NCI-H1105 (cell line): ENCODE results near the gene ANKS1A.

ENCODE experiments used
- DNase-seq: peaks from one replicate; lab custom pipeline; 2025; lab: John Stamatoyannopoulos, UW

ANKS1A gene

GRCh38 chr6:35071347-35071994 is 182.4 kb downstream of the ANKS1A start:
- no peak for DNase-seq

DNA sequence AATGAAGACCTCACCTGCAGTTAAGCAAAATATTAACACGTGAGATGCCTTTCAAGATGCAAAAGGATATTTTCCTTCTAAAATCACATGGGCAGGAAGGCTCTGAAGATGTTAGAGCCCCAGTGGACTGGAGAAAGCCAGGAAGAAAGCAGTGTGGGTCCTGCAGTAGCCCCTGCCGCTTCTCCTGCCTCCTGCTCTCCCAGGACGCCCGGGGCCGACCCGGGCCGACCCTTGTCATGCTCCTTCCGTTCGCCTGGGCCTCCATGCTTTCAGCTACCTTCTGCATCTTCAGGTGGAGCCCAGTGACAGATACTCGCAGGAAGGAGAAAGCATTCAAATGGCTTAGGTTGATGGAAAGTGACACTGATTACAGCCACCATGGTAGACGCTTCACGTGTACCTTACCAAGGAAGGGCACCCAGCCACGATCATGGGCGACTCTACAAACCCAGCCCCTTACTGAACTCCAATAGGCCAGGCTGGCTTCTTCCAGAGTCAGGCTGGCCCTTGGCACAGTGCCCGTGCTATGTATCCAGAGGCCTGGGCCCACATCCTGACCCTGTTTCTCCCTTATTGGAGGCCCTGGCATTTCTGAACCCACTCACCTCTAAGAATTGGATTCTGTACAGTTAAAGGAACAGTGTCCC is 183.1 kb downstream of the ANKS1A start:
- DNase-seq, result no peak

DNA sequence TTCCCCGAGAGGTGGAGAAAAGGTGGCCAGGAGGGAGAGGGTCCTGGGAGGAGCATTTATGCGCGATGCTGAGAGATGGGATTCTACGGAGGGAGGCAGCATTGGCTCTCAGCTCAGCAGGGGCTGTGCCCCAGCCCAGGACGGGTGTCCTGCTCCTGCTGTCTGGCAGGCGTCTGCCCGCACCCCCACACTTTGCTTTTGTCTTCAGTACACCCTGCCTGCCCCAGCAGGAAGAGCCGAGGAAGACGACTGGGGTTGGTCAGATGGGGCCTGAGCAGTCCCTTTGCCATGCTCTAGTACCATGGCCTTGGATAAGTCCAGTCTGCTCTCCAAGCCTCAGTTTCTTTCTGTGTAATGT is 183.6 kb downstream of the ANKS1A start:
- no peak for DNase-seq

DNA sequence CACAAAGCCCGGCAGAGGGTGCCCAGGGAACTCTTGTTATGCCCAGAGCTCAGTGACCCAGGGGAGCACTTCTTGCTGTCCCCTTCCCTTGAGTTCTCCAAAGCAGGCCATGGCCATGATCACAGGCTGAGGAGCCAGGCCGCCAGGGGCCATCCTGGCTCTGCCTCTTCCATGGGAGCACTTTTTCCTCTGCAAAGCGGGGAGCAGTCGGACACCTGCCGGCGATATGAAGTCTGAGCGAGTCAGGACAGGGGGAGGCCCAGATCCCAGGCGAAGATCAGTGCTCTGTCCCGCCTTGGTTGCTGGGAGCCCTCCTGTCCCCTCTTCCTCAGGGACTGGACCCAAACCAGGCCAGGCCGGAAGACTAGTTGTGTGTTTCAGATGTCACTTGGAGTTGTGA is 184.2 kb downstream of the ANKS1A start:
- no peak for DNase-seq

- no peak for DNase-seq
Observed at GRCh38 chr6:35073766-35074471, 184.9 kb downstream of the ANKS1A start.

DNA sequence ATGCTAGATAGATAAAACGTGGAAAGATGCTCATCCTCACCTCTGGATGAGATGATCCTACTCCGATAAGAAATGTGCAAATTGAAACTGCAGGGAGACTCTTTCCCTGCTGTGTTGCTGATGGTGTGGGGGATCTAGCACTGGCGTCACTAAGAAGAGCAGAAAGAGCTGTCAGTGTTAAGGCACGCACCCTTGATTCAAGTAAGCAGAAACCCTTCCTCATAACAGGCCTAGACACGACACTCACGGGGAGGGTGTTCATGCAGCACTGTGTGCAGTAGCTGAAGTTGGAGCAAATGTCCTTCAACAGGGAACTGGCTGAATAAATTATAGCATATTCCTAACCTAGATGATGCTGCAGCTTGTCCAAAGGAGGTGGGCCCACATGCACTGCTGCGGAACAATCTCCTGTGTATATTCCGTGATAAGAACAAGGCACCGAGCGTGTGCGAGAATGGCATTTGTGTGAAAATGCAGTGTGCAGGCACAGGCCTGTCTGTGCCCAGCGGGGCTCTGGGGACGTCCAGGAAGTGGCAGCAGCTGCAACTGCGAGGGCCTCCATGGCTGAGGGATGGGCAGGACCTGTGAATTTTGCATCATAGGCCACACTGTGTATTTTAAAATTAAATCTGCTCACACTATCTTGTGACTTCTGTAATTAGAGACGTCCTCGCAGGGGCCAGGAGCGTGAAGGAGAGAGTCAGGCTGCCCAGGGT is 188.1 kb downstream of the ANKS1A start:
- DNase-seq, result no peak

DNA sequence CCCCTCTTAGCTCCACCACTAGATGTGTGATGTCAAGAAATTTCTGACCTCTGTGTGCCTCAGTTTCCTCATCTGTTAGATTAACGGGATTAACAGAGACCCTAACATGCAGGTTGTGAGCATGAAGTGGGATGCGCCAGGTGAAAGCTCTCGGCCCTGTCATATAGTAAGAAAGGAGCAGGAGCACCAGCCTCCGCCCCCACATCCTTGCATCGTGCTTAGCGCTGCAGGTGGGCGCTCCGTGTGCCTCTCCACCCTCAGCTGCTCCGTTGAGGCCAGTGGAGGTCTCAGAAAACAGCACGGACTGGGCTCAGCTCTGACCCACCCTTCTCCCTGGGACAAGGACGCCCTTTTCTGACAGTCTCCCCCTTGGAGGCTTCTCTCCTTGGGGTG is 188.7 kb downstream of the ANKS1A start:
- DNase-seq, result no peak

DNA sequence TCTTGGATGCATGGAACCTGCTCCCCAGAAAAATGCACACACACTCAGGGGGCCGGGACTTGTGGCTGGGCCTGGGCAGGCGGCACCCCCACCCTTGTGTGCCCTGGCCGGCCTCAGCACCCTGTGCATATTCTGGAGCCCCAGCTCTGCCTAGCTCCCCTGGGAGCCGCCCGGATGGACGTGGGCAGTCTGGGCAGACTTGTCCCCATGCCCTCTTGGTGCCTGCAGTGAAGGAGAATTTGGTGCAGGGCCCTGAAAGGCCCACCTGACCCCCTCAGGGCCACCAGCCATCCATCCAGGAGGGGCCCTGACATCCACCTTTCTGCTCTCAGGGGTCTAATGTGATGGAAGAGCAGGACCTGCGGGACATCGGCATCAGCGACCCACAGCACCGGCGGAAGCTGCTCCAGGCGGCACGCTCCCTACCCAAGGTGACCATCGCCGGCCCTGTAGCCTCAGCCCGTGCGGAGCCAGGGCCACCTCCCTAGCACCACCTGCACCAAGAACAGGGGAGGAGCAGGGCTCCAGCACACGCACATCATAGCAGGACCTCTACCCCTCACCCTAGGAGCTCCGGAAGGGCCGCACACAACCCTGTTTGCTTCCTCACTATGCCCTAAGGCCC is 189.3 kb downstream of the ANKS1A start:
- DNase-seq, result no peak

- DNase-seq, result no peak
Observed at GRCh38 chr6:35078896-35079295, 189.8 kb downstream of the ANKS1A start.

- DNase-seq, result no peak
Observed at GRCh38 chr6:35079311-35080000, 190.4 kb downstream of the ANKS1A start.

GRCh38 chr6:35080016-35080680 is 191.1 kb downstream of the ANKS1A start:
- no peak for DNase-seq

GRCh38 chr6:35080821-35081425 is 191.9 kb downstream of the ANKS1A start:
- DNase-seq, result no peak

DNA sequence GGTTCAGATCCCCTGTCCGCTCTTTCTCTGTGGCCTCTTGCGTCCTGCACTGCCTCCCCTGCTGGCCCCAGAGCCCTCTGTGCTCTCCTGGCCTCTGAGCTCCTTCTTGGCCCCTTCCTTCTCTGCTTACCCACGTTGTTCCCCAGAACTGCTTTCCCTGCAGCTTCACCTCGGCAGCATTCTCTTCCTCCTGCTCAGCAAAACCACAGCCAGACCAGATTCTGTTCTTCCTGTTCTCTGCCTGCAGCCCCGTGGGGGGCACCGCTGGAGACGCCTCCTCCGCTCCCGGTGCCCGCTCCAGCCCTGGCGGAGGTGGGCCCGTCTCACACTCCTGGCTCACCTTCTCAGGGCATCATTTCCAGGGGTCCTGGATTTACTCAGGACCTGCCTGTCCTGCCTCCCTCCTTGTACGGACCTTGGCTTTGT is 192.4 kb downstream of the ANKS1A start:
- DNase-seq, result no peak

GRCh38 chr6:35082046-35082732 is 193.1 kb downstream of the ANKS1A start:
- DNase-seq, result no peak

- DNase-seq, result no peak
Observed at GRCh38 chr6:35082733-35083403, 193.8 kb downstream of the ANKS1A start.

GRCh38 chr6:35083507-35083906 is 194.5 kb downstream of the ANKS1A start:
- no peak for DNase-seq

DNA sequence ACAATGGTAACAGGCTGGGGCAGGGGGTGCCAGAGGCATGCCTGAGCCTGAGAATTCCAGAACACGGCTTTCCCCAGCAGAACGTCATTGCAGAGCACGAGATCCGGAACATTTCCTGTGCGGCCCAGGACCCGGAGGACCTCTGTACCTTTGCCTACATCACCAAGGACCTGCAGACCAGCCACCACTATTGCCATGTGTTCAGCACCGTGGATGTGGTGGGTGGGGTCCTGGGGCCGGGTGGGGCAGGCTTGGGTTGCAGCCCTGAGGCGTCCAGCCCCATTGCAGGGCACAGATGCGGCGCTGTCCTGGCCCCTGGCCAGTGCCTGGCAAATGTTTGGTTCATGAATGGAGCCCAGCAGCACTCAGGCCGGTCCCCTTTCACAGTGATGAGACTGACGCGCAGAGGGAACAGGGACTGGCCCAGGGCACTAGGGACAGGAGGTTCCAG is 195.0 kb downstream of the ANKS1A start:
- no peak for DNase-seq

DNA sequence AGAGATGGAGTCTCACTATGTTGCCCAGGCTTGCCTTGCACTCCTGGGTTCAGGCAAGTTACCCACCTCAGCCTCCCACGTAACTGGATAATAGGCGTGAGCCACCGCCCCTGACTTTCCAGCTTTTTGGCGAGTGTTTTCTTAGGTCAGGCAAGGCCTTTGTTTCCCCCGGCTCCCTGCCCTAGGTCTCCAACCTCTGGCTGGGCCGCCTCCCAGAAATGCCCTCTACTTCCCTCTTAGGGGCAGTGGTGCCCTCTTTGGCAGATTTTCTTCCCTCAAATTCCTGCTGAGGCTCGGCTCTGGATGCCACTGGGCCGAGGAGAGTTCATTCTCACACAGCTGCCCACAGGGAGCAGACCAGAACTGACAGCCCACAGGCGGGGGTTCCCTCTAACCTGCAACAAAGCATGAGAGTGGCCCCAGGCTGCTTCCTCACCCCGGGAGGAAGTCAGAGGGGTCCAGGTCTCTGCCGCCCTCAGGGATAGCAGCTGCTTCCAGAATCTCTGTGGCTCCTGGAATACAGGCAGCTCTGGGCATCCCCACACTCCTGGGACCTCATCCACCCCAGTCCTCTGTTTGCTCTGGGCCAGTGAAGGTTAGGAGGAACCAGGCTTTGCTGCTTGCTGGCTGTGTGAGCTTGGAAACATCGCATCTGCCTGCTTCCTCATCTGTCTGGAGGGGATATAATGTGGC is 195.6 kb downstream of the ANKS1A start:
- DNase-seq, result no peak
